Measurements from ENCODE around the gene FBXO22. TPM values are rescaled to one million over a fixed set of nuclear protein-coding genes. Genes with fewer than 3 reads are reported as not detected.

Gene FBXO22
- total and polyA plus RNA-seq, 2 of the 8 experiments (the other 6 are each of a cell fraction or from before 2014, with no cell fraction given): 33.2 to 67.3 TPM

DNA sequence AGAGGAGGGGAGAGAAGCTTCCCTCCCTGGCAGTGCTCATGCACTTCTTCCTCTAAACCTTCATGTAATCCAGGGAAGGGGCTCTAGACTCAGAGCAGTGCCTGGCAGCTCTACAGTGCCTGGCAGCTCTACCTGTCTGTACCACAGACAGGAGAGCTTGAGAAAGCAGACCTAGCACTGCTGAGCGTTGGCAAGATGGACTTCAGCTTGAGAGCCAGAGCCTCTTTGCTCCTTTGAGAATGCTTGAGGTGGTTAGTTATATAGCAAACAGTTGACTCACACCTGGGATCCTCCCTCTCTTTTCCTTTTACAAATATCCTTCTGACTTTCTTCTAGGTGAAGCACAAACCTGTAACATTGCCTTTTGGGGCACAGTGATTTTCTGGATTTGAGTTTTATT lies 20.9 kb downstream of the FBXO22 start:
- Histone ChIP-seq H4K5ac (ENCODE audit: insufficient read length, low read depth, low read length) (no peak overlapping the region), H2BK5ac (ENCODE audit: low read depth, low read length) (no peak overlapping the region), H2BK12ac (ENCODE audit: low read depth, low read length) (no peak overlapping the region), H3K9me3 (ENCODE audit: insufficient read depth in 2 of 2, low read depth in 1 of 2, low read length in 1 of 2) (no peaks in the 10 kb centered on the region), H3K14ac (ENCODE audit: insufficient read length) (no peak overlapping the region), H4K8ac (ENCODE audit: extremely low read depth, insufficient read depth, low read length) (peak overlapping the region; percentile 22; the same call in 1 of the 2 replicates), H3K79me2 (ENCODE audit: control insufficient read depth in 1 of 2, insufficient read depth in 2 of 2, low read length in 2 of 2) (peaks cover 7 to 46% of the 10 kb centered on the region in 2 experiments; a peak in 3 of 4 replicates), H3K4me1 (replicated peaks in 1 of 4; ENCODE audit: control insufficient read depth in 3 of 4, insufficient read depth in 4 of 4, low read length in 3 of 4) (peaks cover 0 to 11% (median 3%) of the 10 kb centered on the region in 4 experiments; a peak in 3 of 7 replicates), H3K36me3 (ENCODE audit: control insufficient read depth in 2 of 4, insufficient read depth in 4 of 4, low read length in 3 of 4) (peaks cover 0 to 13% (median 2%) of the 10 kb centered on the region in 4 experiments; a peak in 4 of 8 replicates), H3K23me2 (ENCODE audit: low read depth, low read length) (no peaks in the 10 kb centered on the region; the same call in 1 of the 2 replicates), H2BK120ac (replicated peaks; ENCODE audit: low read depth, low read length) (no peak overlapping the region), H3K4ac (replicated peaks; ENCODE audit: insufficient read length, low read depth, low read length) (no peak overlapping the region), H3K4me2 (ENCODE audit: insufficient read depth in 1 of 2, low read depth in 2 of 2, low read length in 2 of 2) (no peak overlapping the region), H4K91ac (replicated peaks; ENCODE audit: insufficient read length, low read length) (no peak overlapping the region), H3K56ac (replicated peaks; ENCODE audit: insufficient read length, low read depth, low read length) (no peak overlapping the region), H3K4me3 (ENCODE audit: extremely low read depth in 1 of 4, insufficient read depth in 2 of 4, low read depth in 3 of 4, low read length in 4 of 4) (no peak overlapping the region), H3K27me3 (replicated peaks in 1 of 4; ENCODE audit: control insufficient read depth in 3 of 4, extremely low read depth in 1 of 4, insufficient read depth in 3 of 4, low read length in 3 of 4) (no peaks in the 10 kb centered on the region), H2AFZ (ENCODE audit: low read length) (no peak overlapping the region), H2BK20ac (ENCODE audit: low read length) (no peak overlapping the region), H2AK5ac (ENCODE audit: low read depth, low read length) (no peak overlapping the region), H3K18ac (ENCODE audit: extremely low read depth, low read length) (no peak overlapping the region), H3K23ac (ENCODE audit: insufficient read length) (no peak overlapping the region), H4K20me1 (replicated peaks in 1 of 2; ENCODE audit: control insufficient read depth in 1 of 2, insufficient read depth in 2 of 2, low read length in 2 of 2) (peaks cover 10 to 14% of the 10 kb centered on the region in 2 experiments), H3K9ac (replicated peaks in 1 of 4; ENCODE audit: extremely low read depth in 1 of 4, low read depth in 3 of 4, low read length in 3 of 4) (no peak overlapping the region), H3K27ac (ENCODE audit: low read depth, low read length) (no peak overlapping the region), H3K79me1 (ENCODE audit: low read depth, low read length) (peaks cover 2% of the 10 kb centered on the region; the same call in 1 of the 2 replicates), H2BK15ac (ENCODE audit: low read length) (no peak overlapping the region)
- FAIRE-seq (no peak), DNase-seq (ENCODE audit: low read depth in 1 of 2, low spot score in 2 of 2) (no peak)
- ChIA-PET CTCF (ENCODE audit: partially characterized antibody) (interaction anchor here (0.7 to 7.4 kb wide), 14 partner anchors 9 to 226 kb away, joined by 3 to 110 read pairs (median 4); no protein-coding TSS in a partner anchor), POLR2A (ENCODE audit: partially characterized antibody) (interaction anchor here (0.7 kb wide), 1 partner anchor 15 kb away, joined by 3 read pairs; no protein-coding TSS in a partner anchor)
- 92% methylated on average over 1 of the region's 1 CpG; no CpG with 5 or more reads in 1 of the 2 experiments for WGBS, 2 experiments (ENCODE audit: extremely low coverage in 1 of 2, insufficient coverage in 1 of 2, insufficient read length in 1 of 2, insufficient replicate concordance in 2 of 2, low coverage in 1 of 2, low lambda C conversion rate in 2 of 2, missing lambda C conversion rate in 1 of 2)
- TF ChIP-seq SRF (IDR thresholded peaks at IDR 0.05; ENCODE audit: low read depth, low read length) (no peak), NRF1 (IDR thresholded peaks at IDR 0.05; ENCODE audit: low read depth, low read length) (no peak), MAFK (IDR thresholded peaks at IDR 0.05; ENCODE audit: low read depth, low read length) (no peak), RXRA (IDR thresholded peaks at IDR 0.05; ENCODE audit: insufficient read depth, low read depth, low read length) (no peak), POU5F1 (IDR thresholded peaks at IDR 0.05; ENCODE audit: low read depth, low read length) (no peak), JUND (IDR thresholded peaks at IDR 0.05; ENCODE audit: low read length) (no peak), CBX5 (IDR thresholded peaks at IDR 0.05; ENCODE audit: low read depth, low read length) (no peak), POLR2A (IDR thresholded peaks at IDR 0.05; ENCODE audit: control extremely low read depth in 1 of 2, low read depth in 2 of 2, low read length in 2 of 2) (no peak), KDM1A (IDR thresholded peaks at IDR 0.05; ENCODE audit: borderline replicate concordance, low read length) (no peak)
- TF ChIP-seq, protein P1, sequence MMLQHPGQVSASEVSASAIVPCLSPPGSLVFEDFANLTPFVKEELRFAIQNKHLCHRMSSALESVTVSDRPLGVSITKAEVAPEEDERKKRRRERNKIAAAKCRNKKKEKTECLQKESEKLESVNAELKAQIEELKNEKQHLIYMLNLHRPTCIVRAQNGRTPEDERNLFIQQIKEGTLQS (IDR thresholded peaks at IDR 0.05; ENCODE audit: insufficient read depth, low read depth, low read length): no peak
- TF ChIP-seq, protein P2, sequence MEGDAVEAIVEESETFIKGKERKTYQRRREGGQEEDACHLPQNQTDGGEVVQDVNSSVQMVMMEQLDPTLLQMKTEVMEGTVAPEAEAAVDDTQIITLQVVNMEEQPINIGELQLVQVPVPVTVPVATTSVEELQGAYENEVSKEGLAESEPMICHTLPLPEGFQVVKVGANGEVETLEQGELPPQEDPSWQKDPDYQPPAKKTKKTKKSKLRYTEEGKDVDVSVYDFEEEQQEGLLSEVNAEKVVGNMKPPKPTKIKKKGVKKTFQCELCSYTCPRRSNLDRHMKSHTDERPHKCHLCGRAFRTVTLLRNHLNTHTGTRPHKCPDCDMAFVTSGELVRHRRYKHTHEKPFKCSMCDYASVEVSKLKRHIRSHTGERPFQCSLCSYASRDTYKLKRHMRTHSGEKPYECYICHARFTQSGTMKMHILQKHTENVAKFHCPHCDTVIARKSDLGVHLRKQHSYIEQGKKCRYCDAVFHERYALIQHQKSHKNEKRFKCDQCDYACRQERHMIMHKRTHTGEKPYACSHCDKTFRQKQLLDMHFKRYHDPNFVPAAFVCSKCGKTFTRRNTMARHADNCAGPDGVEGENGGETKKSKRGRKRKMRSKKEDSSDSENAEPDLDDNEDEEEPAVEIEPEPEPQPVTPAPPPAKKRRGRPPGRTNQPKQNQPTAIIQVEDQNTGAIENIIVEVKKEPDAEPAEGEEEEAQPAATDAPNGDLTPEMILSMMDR (IDR thresholded peaks at IDR 0.05; ENCODE audit: control extremely low read depth in 1 of 3, insufficient read depth in 1 of 3, low read depth in 1 of 3, low read length in 3 of 3): no peak
